Measurements from ENCODE around the gene CIB4. TPM values are rescaled to one million over a fixed set of nuclear protein-coding genes. Genes with fewer than 3 reads are reported as not detected.

Gene CIB4
- total RNA-seq, 1 experiment from 2014 or later = not detected

Other genes with a start within 250 kb of the CIB4 start
- not detected in 2 replicates for gene DRC1, start 239.4 kb downstream of the CIB4 start, total RNA-seq (2014; rRNA removed; shearing (Covaris generic); ENCODE audit: low replicate concordance)
- not detected in 2 replicates for gene OTOF, start 163.2 kb downstream of the CIB4 start, total RNA-seq (2014; rRNA removed; shearing (Covaris generic); ENCODE audit: low replicate concordance)
- 0.69 TPM in 1 of 2 replicates, not detected in the other for gene KCNK3, start 51.4 kb upstream of the CIB4 start, total RNA-seq (2014; rRNA removed; shearing (Covaris generic); ENCODE audit: low replicate concordance)
- 18.9 and 31.0 TPM in 2 replicates for gene SLC35F6, start 122.9 kb upstream of the CIB4 start, total RNA-seq (2014; rRNA removed; shearing (Covaris generic); ENCODE audit: low replicate concordance)
- gene CENPA, start 144.7 kb upstream of the CIB4 start, total RNA-seq (2014; rRNA removed; shearing (Covaris generic); ENCODE audit: low replicate concordance) = 19.8 and 24.5 TPM in 2 replicates
- not detected in 2 replicates for gene DPYSL5, start 206.8 kb upstream of the CIB4 start, total RNA-seq (2014; rRNA removed; shearing (Covaris generic); ENCODE audit: low replicate concordance)

Measured in MG63 (cell line).